HepG2 (cell line): Measurements from ENCODE around the gene TMEM218. TPM values are rescaled to one million over a fixed set of nuclear protein-coding genes. Genes with fewer than 3 reads are reported as not detected.

Source experiments
- ATAC-seq: fragments of 200-7000 bp; cut with Tn5 transposase; 3 replicates; pipeline ENCODE4 v1.9.1; 2020; ENCODE audit warnings: mild to moderate bottlenecking, moderate library complexity
- BruUV-seq: library from RNA; stranded (reverse); fragments of 400-500 nt; replicated peaks from 2 replicates; lab custom pipeline; 2021; lab: Mats Ljungman, UMichigan
- CTCF ChIA-PET: fragments of 300-600 bp; formaldehyde crosslinking; extraction: SDS; loops from one replicate; lab custom pipeline; 2021; ENCODE audit warnings: low total read pairs, inconsistent platforms, low intra/inter-chr PET ratio; lab: Yijun Ruan, JAX
- POLR2A ChIA-PET: fragments of 350-600 bp; sonication (Branson Sonifier 250); formaldehyde crosslinking; loops from one replicate; lab custom pipeline; 2020; ENCODE audit warnings: antibody characterized with exemption, inconsistent platforms; lab: Yijun Ruan, JAX
- DNase-seq: peaks from one replicate; pipeline ENCODE4 v3.0.0-alpha.2; 2015; ENCODE audit warnings: low spot score
- FAIRE-seq: peaks from 3 replicates; lab custom pipeline; 2011; peaks lifted over from hg19 to GRCh38; lab: Jason Lieb, UNC
- H2AFZ ChIP-seq: one replicate; pipeline ENCODE4 v1.6.1; 2011; ENCODE audit warnings: low read length, inconsistent platforms
- H3K27ac ChIP-seq: fragments of 300-600 bp; 3 replicates; pipeline ENCODE4 v1.8.0; 2011; ENCODE audit warnings: mixed run types, mild to moderate bottlenecking, mixed read lengths, low read length, inconsistent platforms; ENCODE audit not compliant: insufficient read depth; ENCODE audit errors: extremely low read length
- H3K27me3 ChIP-seq, 2 experiments: fragments of 200-600 bp in 1 of 2; 2 replicates in 1 of 2; 3 replicates in 1 of 2; pipeline versions ENCODE4 v1.6.0 to v1.8.0; 2011; ENCODE audit warnings: low read length in 2 of 2, mild to moderate bottlenecking in 2 of 2, moderate library complexity in 2 of 2, inconsistent platforms in 1 of 2; ENCODE audit not compliant: insufficient read depth in 2 of 2, control insufficient read depth in 1 of 2
- H3K36me3 ChIP-seq, 2 experiments: fragments of 200-600 bp in 1 of 2; replicated peaks in 1 of 2; 2 replicates in 1 of 2; 3 replicates in 1 of 2; pipeline versions ENCODE4 v1.5.1 to v1.8.0; 2011; ENCODE audit warnings: low read length in 2 of 2, inconsistent platforms in 1 of 2; ENCODE audit not compliant: insufficient read depth in 2 of 2, control insufficient read depth in 1 of 2
- H3K4me1 ChIP-seq: 2 replicates; pipeline ENCODE4 v1.5.1; 2012; ENCODE audit warnings: low read length, inconsistent platforms; ENCODE audit not compliant: insufficient read depth
- H3K4me2 ChIP-seq: 2 replicates; pipeline ENCODE4 v1.6.0; 2011; ENCODE audit warnings: low read depth, low read length, inconsistent platforms
- H3K4me3 ChIP-seq, 3 experiments: fragments of 200-600 bp in 1 of 3; sonication (generic), shearing (Covaris generic) in 1 of 3; replicated peaks in 1 of 3; 2 replicates each; pipeline ENCODE4 v1.5.1; 2011 to 2016; ENCODE audit warnings: low read length in 3 of 3, inconsistent platforms in 2 of 3, low read depth in 2 of 3, mild to moderate bottlenecking in 2 of 3, control low read depth in 1 of 3, mixed read lengths in 1 of 3; ENCODE audit not compliant: insufficient read depth in 1 of 3
- H3K79me2 ChIP-seq: one replicate; pipeline ENCODE4 v1.6.1; 2011; ENCODE audit warnings: low read length, inconsistent platforms; ENCODE audit not compliant: insufficient read depth
- H3K9ac ChIP-seq: 2 replicates; pipeline ENCODE4 v1.6.0; 2011; ENCODE audit warnings: mild to moderate bottlenecking, low read depth, low read length, inconsistent platforms; ENCODE audit not compliant: insufficient read depth
- H3K9me3 ChIP-seq: 2 replicates; pipeline ENCODE4 v1.5.1; 2012; ENCODE audit warnings: mild to moderate bottlenecking, low read length
- H4K20me1 ChIP-seq: 2 replicates; pipeline ENCODE4 v1.6.0; 2011; ENCODE audit warnings: inconsistent platforms, mild to moderate bottlenecking, low read length, moderate library complexity; ENCODE audit not compliant: insufficient read depth
- AGO2 ChIP-seq: fragments of 200-400 bp; formaldehyde crosslinking; optimal IDR thresholded peaks from 2 replicates; pipeline ENCODE3; 2017; ENCODE audit warnings: mild to moderate bottlenecking, low read depth, low read length, moderate library complexity
- ATAD3A ChIP-seq: sonication (generic); formaldehyde crosslinking; IDR thresholded peaks from 2 replicates; pipeline ENCODE4 v1.4.0; 2020; ENCODE audit warnings: missing genetic modification reagents
- ATF1 ChIP-seq: IDR thresholded peaks from 2 replicates; pipeline ENCODE4 v1.6.1; 2016; ENCODE audit warnings: mild to moderate bottlenecking, control low read depth
- JARID2 ChIP-seq: sonication (generic); formaldehyde crosslinking; IDR thresholded peaks from 2 replicates; pipeline ENCODE4 v1.8.1; 2023; ENCODE audit warnings: missing genetic modification reagents, inconsistent platforms; ENCODE audit not compliant: insufficient replicate concordance
- NFYC ChIP-seq: IDR thresholded peaks from 2 replicates; pipeline ENCODE4 v1.6.1; 2016; ENCODE audit warnings: missing genetic modification reagents, missing compliant biosample characterization
- PHF21A ChIP-seq: sonication (generic); formaldehyde crosslinking; IDR thresholded peaks from 2 replicates; pipeline ENCODE4 v1.5.0; 2020; ENCODE audit warnings: mild to moderate bottlenecking, missing genetic modification reagents
- RAD51 ChIP-seq: fragments of 450-650 bp; IDR thresholded peaks from 2 replicates; pipeline ENCODE4 v1.6.1; 2016; ENCODE audit warnings: borderline replicate concordance
- STAT5B ChIP-seq: sonication (generic); formaldehyde crosslinking; IDR thresholded peaks from 2 replicates; pipeline ENCODE4 v1.4.0; 2020; ENCODE audit warnings: missing genetic modification reagents
- TBX3 ChIP-seq: fragments of 450-650 bp; IDR thresholded peaks from 2 replicates; pipeline ENCODE4 v1.6.1; 2017; ENCODE audit warnings: antibody characterized with exemption, mild to moderate bottlenecking, inconsistent platforms, borderline replicate concordance
- U2AF2 ChIP-seq: fragments of 200-400 bp; formaldehyde crosslinking; IDR thresholded peaks from 2 replicates; pipeline ENCODE4 v1.6.1; 2017; ENCODE audit warnings: low read depth, mild to moderate bottlenecking, low read length
- ZNF367 ChIP-seq: sonication (generic); formaldehyde crosslinking; IDR thresholded peaks from 2 replicates; pipeline ENCODE4 v1.4.0; 2020; ENCODE audit warnings: missing genetic modification reagents, borderline replicate concordance
- ZNF431 ChIP-seq: sonication (generic); formaldehyde crosslinking; IDR thresholded peaks from 2 replicates; pipeline ENCODE4 v1.9.0; 2022; ENCODE audit warnings: missing genetic modification reagents, low read depth, mild to moderate bottlenecking, borderline replicate concordance
- ZNF468 ChIP-seq: sonication (generic); formaldehyde crosslinking; IDR thresholded peaks from 2 replicates; pipeline ENCODE4 v1.8.0; 2022; ENCODE audit warnings: mild to moderate bottlenecking, moderate library complexity, missing genetic modification reagents
- ZNF570 ChIP-seq: sonication (generic); formaldehyde crosslinking; IDR thresholded peaks from 2 replicates; pipeline ENCODE4 v1.4.0; 2020; ENCODE audit warnings: mild to moderate bottlenecking, missing genetic modification reagents, borderline replicate concordance
- ZNF678 ChIP-seq: sonication (generic); formaldehyde crosslinking; IDR thresholded peaks from 2 replicates; pipeline ENCODE4 v1.4.0; 2020; ENCODE audit warnings: mild to moderate bottlenecking, missing genetic modification reagents
- WGBS: methylation state at CpG from one replicate; pipeline ENCODE4 v1.1.6; 2017; ENCODE audit warnings: low lambda C conversion rate; 5-methylcytosine and 5-hydroxymethylcytosine counted together
- in situ Hi-C: cut with HindIII; loops from 2 replicates; pipeline ENCODE4 v1.10.0; 2017; ENCODE audit warnings: low pct_unique_long_range_greater_than_20kb; ENCODE audit not compliant: extremely low pct_ligation_motif_present
- intact Hi-C: fragments of 100-400 bp; cut with micrococcal nuclease; formaldehyde crosslinking; loops from one replicate; pipeline ENCODE4 v1.10.0; 2022; ENCODE audit not compliant: unreplicated experiment
- polyA plus RNA-seq, 8 experiments: library from polyadenylated mRNA; depleted of rRNA in 3 of 8; stranded (reverse) in 7 of 8; unstranded in 1 of 8; fragments of >200 nt; fragmentation: Illumina TruSeq in 4 of 8; extraction: Trizol in 4 of 8; gene quantifications; 2 replicates each; pipeline versions ENCODE4 v1.2.1 to v1.2.3, GENCODE V29; 2011 to 2016; ENCODE audit warnings: low read depth in 4 of 8, missing spikeins in 1 of 8, mixed read lengths in 1 of 8; ENCODE audit not compliant: insufficient read depth in 1 of 8
- total RNA-seq, 5 experiments: library from RNA; depleted of rRNA; stranded (reverse); fragments of >200 nt; fragmentation: Illumina TruSeq; extraction: Trizol; gene quantifications; 2 replicates each; pipeline ENCODE4 v1.2.3, GENCODE V29; 2016; ENCODE audit warnings: low read depth in 1 of 5
- TF ChIP-seq, protein P1 (sequence below): sonication (generic); formaldehyde crosslinking; IDR thresholded peaks from 2 replicates; pipeline ENCODE4 v1.5.0; 2020; ENCODE audit warnings: missing genetic modification reagents
- TF ChIP-seq, protein P2 (sequence below): sonication (generic); formaldehyde crosslinking; IDR thresholded peaks from 2 replicates; pipeline ENCODE4 v1.4.0; 2020; ENCODE audit warnings: missing genetic modification reagents
- TF ChIP-seq, protein P3 (sequence below): sonication (generic); formaldehyde crosslinking; IDR thresholded peaks from 2 replicates; pipeline ENCODE4 v1.5.1; 2020; ENCODE audit warnings: missing genetic modification reagents, mild to moderate bottlenecking, borderline replicate concordance

Gene TMEM218
- total and polyA plus RNA-seq, 2 of the 13 experiments (the other 11 are each of a cell fraction or from before 2014, with no cell fraction given): 11.8 to 14.0 TPM

DNA sequence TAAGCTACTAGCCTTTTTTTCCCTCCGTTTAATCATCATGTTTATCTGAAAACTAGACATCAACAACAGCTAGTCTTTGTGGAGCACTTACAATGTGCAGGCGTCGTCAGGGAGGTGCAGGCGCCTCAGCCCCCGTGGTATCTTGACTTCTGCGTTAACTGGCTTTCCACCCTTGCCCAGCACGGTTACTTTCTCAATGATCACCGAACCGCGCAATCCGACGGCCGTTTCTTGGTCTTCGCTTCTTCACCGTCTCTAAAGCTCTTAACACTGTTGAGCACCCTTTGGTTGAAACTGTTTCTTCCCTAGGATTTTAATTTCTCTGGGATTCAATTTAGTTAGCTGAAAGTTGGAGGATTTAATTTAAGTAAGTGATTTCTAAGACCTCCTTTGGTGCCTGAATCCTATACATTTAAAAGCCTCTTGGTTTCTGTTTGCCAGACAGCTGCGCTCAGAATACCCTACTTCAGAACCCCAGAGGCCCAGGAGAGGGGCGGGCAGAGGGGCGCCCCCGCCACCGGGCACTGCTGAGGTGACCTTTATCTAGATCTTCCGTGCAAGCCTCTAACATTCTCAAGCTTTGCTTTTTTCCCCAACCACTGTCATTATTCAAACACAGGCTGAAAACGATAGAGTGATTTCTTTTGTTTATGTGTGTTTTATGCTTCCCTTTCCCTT is 18.0 kb upstream of the TMEM218 start (continued):
- TF ChIP-seq JARID2 (CRISPR knock-in tag) (no peak), U2AF2 (no peak), ZNF367 (CRISPR knock-in tag) (no peak)
- TF ChIP-seq, protein P1, sequence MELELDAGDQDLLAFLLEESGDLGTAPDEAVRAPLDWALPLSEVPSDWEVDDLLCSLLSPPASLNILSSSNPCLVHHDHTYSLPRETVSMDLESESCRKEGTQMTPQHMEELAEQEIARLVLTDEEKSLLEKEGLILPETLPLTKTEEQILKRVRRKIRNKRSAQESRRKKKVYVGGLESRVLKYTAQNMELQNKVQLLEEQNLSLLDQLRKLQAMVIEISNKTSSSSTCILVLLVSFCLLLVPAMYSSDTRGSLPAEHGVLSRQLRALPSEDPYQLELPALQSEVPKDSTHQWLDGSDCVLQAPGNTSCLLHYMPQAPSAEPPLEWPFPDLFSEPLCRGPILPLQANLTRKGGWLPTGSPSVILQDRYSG: no peak
- TF ChIP-seq, protein P2, sequence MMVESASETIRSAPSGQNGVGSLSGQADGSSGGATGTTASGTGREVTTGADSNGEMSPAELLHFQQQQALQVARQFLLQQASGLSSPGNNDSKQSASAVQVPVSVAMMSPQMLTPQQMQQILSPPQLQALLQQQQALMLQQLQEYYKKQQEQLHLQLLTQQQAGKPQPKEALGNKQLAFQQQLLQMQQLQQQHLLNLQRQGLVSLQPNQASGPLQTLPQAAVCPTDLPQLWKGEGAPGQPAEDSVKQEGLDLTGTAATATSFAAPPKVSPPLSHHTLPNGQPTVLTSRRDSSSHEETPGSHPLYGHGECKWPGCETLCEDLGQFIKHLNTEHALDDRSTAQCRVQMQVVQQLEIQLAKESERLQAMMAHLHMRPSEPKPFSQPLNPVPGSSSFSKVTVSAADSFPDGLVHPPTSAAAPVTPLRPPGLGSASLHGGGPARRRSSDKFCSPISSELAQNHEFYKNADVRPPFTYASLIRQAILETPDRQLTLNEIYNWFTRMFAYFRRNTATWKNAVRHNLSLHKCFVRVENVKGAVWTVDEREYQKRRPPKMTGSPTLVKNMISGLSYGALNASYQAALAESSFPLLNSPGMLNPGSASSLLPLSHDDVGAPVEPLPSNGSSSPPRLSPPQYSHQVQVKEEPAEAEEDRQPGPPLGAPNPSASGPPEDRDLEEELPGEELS: no peak
- TF ChIP-seq, protein P3, sequence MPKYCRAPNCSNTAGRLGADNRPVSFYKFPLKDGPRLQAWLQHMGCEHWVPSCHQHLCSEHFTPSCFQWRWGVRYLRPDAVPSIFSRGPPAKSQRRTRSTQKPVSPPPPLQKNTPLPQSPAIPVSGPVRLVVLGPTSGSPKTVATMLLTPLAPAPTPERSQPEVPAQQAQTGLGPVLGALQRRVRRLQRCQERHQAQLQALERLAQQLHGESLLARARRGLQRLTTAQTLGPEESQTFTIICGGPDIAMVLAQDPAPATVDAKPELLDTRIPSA: no peak
- TF ChIP-seq, all 625 proteins: peak for 0

GRCh38 chr11:125128450-125128849 is 17.0 kb upstream of the TMEM218 start:
- BruUV-seq: no TSS peak

More at GRCh38 chr11:125128450-125128849, 17.0 kb upstream of the TMEM218 start:
- Histone ChIP-seq H4K20me1 (no peaks in the 10 kb centered on the region), H3K79me2 (no peaks in the 10 kb centered on the region), H3K4me2 (no peak overlapping the region), H3K36me3 (no peaks in the 10 kb centered on the region), H3K9me3 (no peaks in the 10 kb centered on the region), H3K27me3 (peaks cover 2 to 23% of the 10 kb centered on the region in 2 experiments; a peak in 2 of 5 replicates), H3K4me3 (no peak overlapping the region), H2AFZ (no peak overlapping the region), H3K4me1 (peaks cover 10% of the 10 kb centered on the region), H3K9ac (no peak overlapping the region), H3K27ac (no peak overlapping the region)
- TF ChIP-seq AGO2 (no peak), RAD51 (no peak), ZNF678 (CRISPR knock-in tag) (no peak), STAT5B (CRISPR knock-in tag) (no peak), TBX3 (no peak), ATF1 (no peak), NFYC (CRISPR knock-in tag) (no peak), ATAD3A (CRISPR knock-in tag) (no peak), ZNF570 (CRISPR knock-in tag) (no peak), PHF21A (CRISPR knock-in tag) (no peak), ZNF468 (CRISPR knock-in tag) (no peak), ZNF431 (CRISPR knock-in tag) (no peak)
- POLR2A ChIA-PET: no interaction called here
- in situ Hi-C loops: no loop called here
- CTCF ChIA-PET: no interaction called here
- DNase-seq: no peak
- WGBS: 42% methylated on average over 4 of the region's 4 CpGs
- no peak for ATAC-seq
- no peak for FAIRE-seq
- intact Hi-C loops: no loop called here
